Immature natural killer cell (primary cell): ENCODE measurements around the gene ESD. TPM values are rescaled to one million over a fixed set of nuclear protein-coding genes. Genes with fewer than 3 reads are reported as not detected.

Source experiments
- DNase-seq, 3 donors: peaks; one replicate each; pipeline ENCODE4 v3.0.0; 2022; ENCODE audit warnings: mixed read lengths in 1 of 3
- H3K27ac Mint-ChIP-seq, 6 donors: one replicate each; pipeline ENCODE4 v1.8.0; 2020; ENCODE audit warnings: mixed read lengths in 6 of 6, mild to moderate bottlenecking in 5 of 6, inconsistent platforms in 4 of 6, moderate library complexity in 3 of 6
- H3K27me3 Mint-ChIP-seq, 3 donors: one replicate each; pipeline ENCODE4 v1.8.0; 2020 to 2021; ENCODE audit warnings: low read depth in 3 of 3, mild to moderate bottlenecking in 3 of 3, mixed read lengths in 3 of 3, moderate library complexity in 3 of 3, inconsistent platforms in 1 of 3
- H3K36me3 Mint-ChIP-seq, 3 donors: one replicate each; pipeline ENCODE4 v1.8.0; 2020; ENCODE audit warnings: mixed read lengths in 3 of 3, inconsistent platforms in 2 of 3, mild to moderate bottlenecking in 2 of 3
- H3K4me1 Mint-ChIP-seq, 2 donors: one replicate each; pipeline ENCODE4 v1.8.0; 2020; ENCODE audit warnings: inconsistent platforms in 2 of 2, mild to moderate bottlenecking in 2 of 2, mixed read lengths in 2 of 2, moderate library complexity in 1 of 2
- H3K4me3 Mint-ChIP-seq, 5 donors: one replicate each; pipeline ENCODE4 v1.8.0; 2020; ENCODE audit warnings: mild to moderate bottlenecking in 5 of 5, mixed read lengths in 5 of 5, inconsistent platforms in 3 of 5, moderate library complexity in 3 of 5
- H3K9me3 Mint-ChIP-seq, 6 donors: one replicate each; pipeline ENCODE4 v1.8.0; 2020; ENCODE audit warnings: mild to moderate bottlenecking in 6 of 6, mixed read lengths in 6 of 6, inconsistent platforms in 4 of 6, moderate library complexity in 3 of 6
- polyA plus RNA-seq, 3 donors: library from polyadenylated mRNA; unstranded; fragments of 300-500 nt; fragmentation: Illumina TruSeq; gene quantifications; one replicate each; pipeline ENCODE4 v1.2.3, GENCODE V29; 2021

The ESD gene
- 10 to 100 TPM; 52.7 to 69.4 (median 59.2) TPM for polyA plus RNA-seq

- Mint-ChIP-seq H3K4me1 (peaks cover 19 to 29% of the 10 kb centered on the region in 2 donors), H3K27me3 (peaks cover 0 to 7% (median 2%) of the 10 kb centered on the region in 3 donors), H3K4me3 (peak within 1 kb of the TSS; percentile 93 to 100 (median 98)), H3K27ac (peak within 1 kb of the TSS; percentile 78 to 94 (median 92)), H3K9me3 (no peaks in the 10 kb centered on the region), H3K36me3 (peaks cover 0 to 8% (median 0%) of the 10 kb centered on the region in 3 donors)
- peak; percentile 68 to 75 (median 73) for DNase-seq
Measured at GRCh38 chr13:46796515-46797474, at the start of gene ESD. Gene ESD, minus strand, starts transcription at chr13:46797161. Its CDS starts 5,748 bp downstream, at chr13:46791413.

GRCh38 chr13:46846726-46847125 is 49.8 kb upstream of the ESD start:
- no peaks in the 10 kb centered on the region for H3K9me3 Mint-ChIP-seq
- H3K36me3 Mint-ChIP-seq = no peaks in the 10 kb centered on the region
- H3K4me1 Mint-ChIP-seq = no peaks in the 10 kb centered on the region
- H3K4me3 Mint-ChIP-seq = no peak overlapping the region
- H3K27me3 Mint-ChIP-seq = peaks cover 1 to 16% (median 6%) of the 10 kb centered on the region in 3 donors
- no peak overlapping the region for H3K27ac Mint-ChIP-seq
- no peak for DNase-seq

- Mint-ChIP-seq H3K27me3 (peaks cover 0 to 14% (median 2%) of the 10 kb centered on the region in 3 donors), H3K27ac (no peak overlapping the region), H3K4me3 (no peak overlapping the region)
Measured at GRCh38 chr13:46845146-46845545, 48.2 kb upstream of the ESD start.

GRCh38 chr13:46844431-46844830 is 47.5 kb upstream of the ESD start:
- Mint-ChIP-seq H3K27ac (no peak overlapping the region), H3K4me1 (peaks cover 4 to 5% of the 10 kb centered on the region in 2 donors), H3K27me3 (peaks cover 0 to 14% (median 2%) of the 10 kb centered on the region in 3 donors), H3K9me3 (no peaks in the 10 kb centered on the region), H3K4me3 (no peak overlapping the region), H3K36me3 (no peaks in the 10 kb centered on the region)
- no peak for DNase-seq

More at GRCh38 chr13:46845146-46845545, 48.2 kb upstream of the ESD start:
- no peaks in the 10 kb centered on the region for H3K4me1 Mint-ChIP-seq
- H3K9me3 Mint-ChIP-seq = no peaks in the 10 kb centered on the region
- H3K36me3 Mint-ChIP-seq = no peaks in the 10 kb centered on the region
- DNase-seq = no peak

GRCh38 chr13:46839399-46839798 is 42.4 kb upstream of the ESD start:
- Mint-ChIP-seq H3K27me3 (peaks cover 0 to 10% (median 2%) of the 10 kb centered on the region in 3 donors), H3K27ac (no peak overlapping the region), H3K4me3 (no peak overlapping the region), H3K4me1 (peaks cover 4 to 7% of the 10 kb centered on the region in 2 donors), H3K9me3 (no peaks in the 10 kb centered on the region), H3K36me3 (no peaks in the 10 kb centered on the region)
- DNase-seq = no peak

GRCh38 chr13:46834657-46835056 is 37.7 kb upstream of the ESD start:
- peaks cover 0 to 4% of the 10 kb centered on the region in 2 donors for H3K4me1 Mint-ChIP-seq
- H3K36me3 Mint-ChIP-seq = no peaks in the 10 kb centered on the region
- H3K27me3 Mint-ChIP-seq = peaks cover 0 to 4% (median 3%) of the 10 kb centered on the region in 3 donors
- DNase-seq = no peak
- H3K4me3 Mint-ChIP-seq = no peak overlapping the region
- no peaks in the 10 kb centered on the region for H3K9me3 Mint-ChIP-seq
- H3K27ac Mint-ChIP-seq = no peak overlapping the region

GRCh38 chr13:46831588-46832194 is 34.7 kb upstream of the ESD start:
- Mint-ChIP-seq H3K4me1 (no peaks in the 10 kb centered on the region), H3K36me3 (no peaks in the 10 kb centered on the region), H3K9me3 (no peaks in the 10 kb centered on the region), H3K27ac (no peak overlapping the region), H3K4me3 (no peak overlapping the region), H3K27me3 (peaks cover 0 to 3% (median 2%) of the 10 kb centered on the region in 3 donors)
- peak in 2 of 3 donors; percentile 2 to 17 for DNase-seq

- Mint-ChIP-seq H3K27ac (no peak overlapping the region), H3K4me1 (no peaks in the 10 kb centered on the region), H3K36me3 (no peaks in the 10 kb centered on the region), H3K4me3 (no peak overlapping the region), H3K27me3 (peaks cover 0 to 3% (median 2%) of the 10 kb centered on the region in 3 donors), H3K9me3 (no peaks in the 10 kb centered on the region)
- no peak for DNase-seq
Measured at GRCh38 chr13:46830405-46831005, 33.5 kb upstream of the ESD start.

GRCh38 chr13:46822551-46822950 is 25.6 kb upstream of the ESD start:
- no peaks in the 10 kb centered on the region for H3K36me3 Mint-ChIP-seq
- H3K4me1 Mint-ChIP-seq = no peaks in the 10 kb centered on the region
- DNase-seq = no peak
- peaks cover 0 to 5% (median 0%) of the 10 kb centered on the region in 3 donors for H3K27me3 Mint-ChIP-seq
- H3K9me3 Mint-ChIP-seq = peaks cover 0 to 2% (median 0%) of the 10 kb centered on the region in 6 donors
- no peak overlapping the region for H3K4me3 Mint-ChIP-seq
- H3K27ac Mint-ChIP-seq = no peak overlapping the region

- Mint-ChIP-seq H3K4me1 (no peaks in the 10 kb centered on the region), H3K36me3 (peaks cover 0 to 3% (median 0%) of the 10 kb centered on the region in 3 donors), H3K27me3 (peaks cover 0 to 9% (median 2%) of the 10 kb centered on the region in 3 donors), H3K4me3 (no peak overlapping the region), H3K9me3 (peaks cover under 1 to 8% (median 5%) of the 10 kb centered on the region in 6 donors), H3K27ac (no peak overlapping the region)
- DNase-seq = no peak
Measured at GRCh38 chr13:46817838-46818476, 21.0 kb upstream of the ESD start.

GRCh38 chr13:46817095-46817494 is 20.1 kb upstream of the ESD start:
- DNase-seq = no peak
- Mint-ChIP-seq H3K4me1 (no peaks in the 10 kb centered on the region), H3K27ac (no peak overlapping the region), H3K9me3 (peaks cover 9 to 17% (median 14%) of the 10 kb centered on the region in 6 donors), H3K4me3 (no peak overlapping the region), H3K36me3 (peaks cover 0 to 7% (median 3%) of the 10 kb centered on the region in 3 donors), H3K27me3 (peaks cover under 1 to 9% (median 2%) of the 10 kb centered on the region in 3 donors)

GRCh38 chr13:46816371-46816770 is 19.4 kb upstream of the ESD start:
- peaks cover 6 to 9% (median 8%) of the 10 kb centered on the region in 3 donors for H3K27me3 Mint-ChIP-seq

GRCh38 chr13:46812301-46812797 is 15.4 kb upstream of the ESD start:
- Mint-ChIP-seq H3K4me1 (no peaks in the 10 kb centered on the region), H3K4me3 (no peak overlapping the region), H3K27me3 (peaks cover 8 to 16% (median 11%) of the 10 kb centered on the region in 3 donors), H3K36me3 (peaks cover 0 to 9% (median 5%) of the 10 kb centered on the region in 3 donors), H3K27ac (no peak overlapping the region), H3K9me3 (peaks cover 11 to 23% (median 19%) of the 10 kb centered on the region in 6 donors)
- DNase-seq = no peak

More at GRCh38 chr13:46816371-46816770, 19.4 kb upstream of the ESD start:
- Mint-ChIP-seq H3K9me3 (peaks cover 11 to 23% (median 17%) of the 10 kb centered on the region in 6 donors), H3K4me3 (no peak overlapping the region), H3K4me1 (no peaks in the 10 kb centered on the region), H3K36me3 (peaks cover 0 to 9% (median 5%) of the 10 kb centered on the region in 3 donors), H3K27ac (no peak overlapping the region)
- DNase-seq = no peak
